HepG2 (cell line): ENCODE results near the gene CPHXL2. TPM values are rescaled to one million over a fixed set of nuclear protein-coding genes. Genes with fewer than 3 reads are reported as not detected.

Experiments
- AGO1 ChIP-seq: fragments of 200-400 bp; formaldehyde crosslinking; IDR thresholded peaks from 2 replicates; pipeline ENCODE4 v1.6.1; 2017; ENCODE audit warnings: mild to moderate bottlenecking, low read depth, low read length, moderate library complexity; ENCODE audit not compliant: poor library complexity, severe bottlenecking
- BRCA1 ChIP-seq: sonication (generic); formaldehyde crosslinking; IDR thresholded peaks from 2 replicates; pipeline ENCODE4 v1.4.0; 2020; ENCODE audit warnings: missing genetic modification reagents
- DZIP1 ChIP-seq: sonication (generic); formaldehyde crosslinking; IDR thresholded peaks from 2 replicates; pipeline ENCODE4 v1.5.0; 2020; ENCODE audit warnings: mild to moderate bottlenecking, missing genetic modification reagents
- FOXA3 ChIP-seq: IDR thresholded peaks from 2 replicates; pipeline ENCODE4 v1.6.1; 2016; ENCODE audit warnings: missing genetic modification reagents, missing compliant biosample characterization
- FOXP4 ChIP-seq: sonication (generic); formaldehyde crosslinking; IDR thresholded peaks from 2 replicates; pipeline ENCODE4 v1.4.0; 2020; ENCODE audit warnings: missing genetic modification reagents
- GLI4 ChIP-seq: sonication (generic); formaldehyde crosslinking; IDR thresholded peaks from 2 replicates; pipeline ENCODE4 v1.5.1; 2020; ENCODE audit warnings: missing genetic modification reagents, mild to moderate bottlenecking, moderate library complexity, borderline replicate concordance
- LCORL ChIP-seq, 2 experiments: fragments of 450-650 bp in 1 of 2; sonication (generic) in 1 of 2; formaldehyde crosslinking in 1 of 2; IDR thresholded peaks; 2 replicates each; pipeline versions ENCODE4 v1.5.0 to v1.6.1; 2017 to 2020; ENCODE audit warnings: antibody characterized with exemption in 1 of 2, missing genetic modification reagents in 1 of 2
- MTERF4 ChIP-seq: sonication (generic); formaldehyde crosslinking; IDR thresholded peaks from 2 replicates; pipeline ENCODE4 v1.8.0; 2023; ENCODE audit warnings: mild to moderate bottlenecking, missing genetic modification reagents
- NR2C2 ChIP-seq: sonication (generic); formaldehyde crosslinking; IDR thresholded peaks from 2 replicates; pipeline ENCODE4 v1.4.0; 2020; ENCODE audit warnings: missing genetic modification reagents, mild to moderate bottlenecking, moderate library complexity, borderline replicate concordance
- PREB ChIP-seq: sonication (generic); formaldehyde crosslinking; IDR thresholded peaks from 2 replicates; pipeline ENCODE4 v1.4.0; 2020; ENCODE audit warnings: missing genetic modification reagents
- RARA ChIP-seq: IDR thresholded peaks from 2 replicates; pipeline ENCODE4 v1.6.1; 2016; ENCODE audit warnings: missing genetic modification reagents, missing compliant biosample characterization
- RBFOX2 ChIP-seq: fragments of 200-400 bp; formaldehyde crosslinking; IDR thresholded peaks from 2 replicates; pipeline ENCODE4 v1.6.1; 2017; ENCODE audit warnings: low read depth, mild to moderate bottlenecking, low read length
- RNF2 ChIP-seq: fragments of 450-650 bp; conservative IDR thresholded peaks from 2 replicates; pipeline ENCODE4 v1.6.1; 2016; ENCODE audit warnings: low read depth
- YEATS2 ChIP-seq: sonication (generic); formaldehyde crosslinking; IDR thresholded peaks from 2 replicates; pipeline ENCODE4 v1.4.0; 2020; ENCODE audit warnings: missing genetic modification reagents, borderline replicate concordance
- ZNF451 ChIP-seq: sonication (generic); formaldehyde crosslinking; IDR thresholded peaks from 2 replicates; pipeline ENCODE4 v1.5.0; 2020; ENCODE audit warnings: mild to moderate bottlenecking, missing genetic modification reagents
- ZNF639 ChIP-seq: conservative IDR thresholded peaks from 2 replicates; pipeline ENCODE4 v1.6.1; 2018; ENCODE audit warnings: missing genetic modification reagents
- ZNF652 ChIP-seq: IDR thresholded peaks from 2 replicates; pipeline ENCODE4 v1.6.1; 2016; ENCODE audit warnings: low read depth, borderline replicate concordance
- ZNF784 ChIP-seq: sonication (generic); formaldehyde crosslinking; IDR thresholded peaks from 2 replicates; pipeline ENCODE4 v1.5.1; 2020; ENCODE audit warnings: missing genetic modification reagents, mild to moderate bottlenecking, borderline replicate concordance
- ZNF792 ChIP-seq: IDR thresholded peaks from 2 replicates; pipeline ENCODE4 v1.6.1; 2016
- polyA plus RNA-seq, 8 experiments: library from polyadenylated mRNA; depleted of rRNA in 3 of 8; stranded (reverse) in 7 of 8; unstranded in 1 of 8; fragments of >200 nt; fragmentation: Illumina TruSeq in 4 of 8; extraction: Trizol in 4 of 8; gene quantifications; 2 replicates each; pipeline versions ENCODE4 v1.2.1 to v1.2.3, GENCODE V29; 2011 to 2016; ENCODE audit warnings: low read depth in 4 of 8, missing spikeins in 1 of 8, mixed read lengths in 1 of 8; ENCODE audit not compliant: insufficient read depth in 1 of 8
- total RNA-seq, 5 experiments: library from RNA; depleted of rRNA; stranded (reverse); fragments of >200 nt; fragmentation: Illumina TruSeq; extraction: Trizol; gene quantifications; 2 replicates each; pipeline ENCODE4 v1.2.3, GENCODE V29; 2016; ENCODE audit warnings: low read depth in 1 of 5

The CPHXL2 gene
- total and polyA plus RNA-seq, 2 of the 13 experiments (the other 11 are each of a cell fraction or from before 2014, with no cell fraction given), result not detected

- TF ChIP-seq ZNF784 (CRISPR knock-in tag) (0 out of 2 replicates have a peak, but pooled peaks have one; percentile 63), ZNF451 (CRISPR knock-in tag) (0 out of 2 replicates have a peak, but pooled peaks have one; percentile 35), ZNF639 (peak; percentile 89), ZNF652 (CRISPR knock-in tag) (no peak), ZNF792 (peak; percentile 93), RBFOX2 (peak; percentile 88), GLI4 (CRISPR knock-in tag) (peak; percentile 90; the same call in 1 of the 2 replicates), BRCA1 (CRISPR knock-in tag) (no peak; the same call in 1 of the 2 replicates), RARA (peak; percentile 15; the same call in 1 of the 2 replicates), YEATS2 (CRISPR knock-in tag) (peak; percentile 97), LCORL (IDR thresholded peaks at IDR 0.05) (no peak), LCORL (CRISPR knock-in tag; IDR thresholded peaks at IDR 0.05) (no peak), NR2C2 (CRISPR knock-in tag) (peak; percentile 85; the same call in 1 of the 2 replicates), RNF2 (0 out of 2 replicates have a peak, but pooled peaks have one; percentile 50), PREB (no peak), FOXP4 (CRISPR knock-in tag) (no peak; the same call in 1 of the 2 replicates), MTERF4 (CRISPR knock-in tag) (peak; percentile 76), DZIP1 (CRISPR knock-in tag) (no peak), AGO1 (peak; percentile 90), FOXA3 (CRISPR knock-in tag) (peak; percentile 69)
These were observed 53.8 kb downstream of the CPHXL2 start, which contains the start of gene ADAT1 (continued) for GRCh38 chr16:75622761-75623605.
